OCI-LY7 (cell line): ENCODE data around the gene CABP2. TPM values are rescaled to one million over a fixed set of nuclear protein-coding genes. Genes with fewer than 3 reads are reported as not detected.
"Not testable (repeated sequence)": the region's sequence is repeated elsewhere in the genome, so short reads cannot be mapped to it uniquely, and the experiment has no call there.

ENCODE experiments used
- BruUV-seq: library from RNA; stranded (reverse); fragments of 400-500 nt; replicated peaks from 2 replicates; lab custom pipeline; 2021; lab: Mats Ljungman, UMichigan
- CTCF ChIA-PET: fragments of 300-600 bp; sonication (Branson Sonifier 250); formaldehyde crosslinking; loops from one replicate; lab custom pipeline; 2022; ENCODE audit warnings: antibody characterized with exemption; ENCODE audit not compliant: unreplicated experiment; lab: Charles Lee
- POLR2A ChIA-PET: fragments of 300-600 bp; sonication (Branson Sonifier 250); formaldehyde crosslinking; loops from one replicate; lab custom pipeline; 2022; ENCODE audit warnings: antibody characterized with exemption; lab: Charles Lee
- DNase-seq: peaks from one replicate; pipeline ENCODE4 v3.0.0-alpha.2; 2015; ENCODE audit warnings: low spot score
- H2AFZ ChIP-seq: fragments of 200-600 bp; sonication (generic), shearing (Covaris generic); 2 replicates; pipeline ENCODE4 v1.6.1; 2014; ENCODE audit warnings: mild to moderate bottlenecking, antibody characterized with exemption, low read length, moderate library complexity
- H3K27ac ChIP-seq: fragments of 200-600 bp; sonication (generic); 2 replicates; pipeline ENCODE4 v1.5.1; 2014; ENCODE audit warnings: mixed run types, low read depth, mild to moderate bottlenecking, moderate library complexity, low read length, inconsistent platforms; ENCODE audit not compliant: poor library complexity, severe bottlenecking
- H3K36me3 ChIP-seq: fragments of 200-600 bp; sonication (generic); 2 replicates; pipeline ENCODE4 v1.6.1; 2014; ENCODE audit warnings: mild to moderate bottlenecking, antibody characterized with exemption, low read length, moderate library complexity, mixed read lengths; ENCODE audit not compliant: insufficient read depth
- H3K4me1 ChIP-seq: fragments of 200-600 bp; sonication (generic); 2 replicates; pipeline ENCODE4 v1.5.1; 2014; ENCODE audit warnings: mild to moderate bottlenecking, low read length; ENCODE audit not compliant: insufficient read depth, poor library complexity, severe bottlenecking
- H3K4me2 ChIP-seq: fragments of 200-600 bp; sonication (generic); 2 replicates; pipeline ENCODE4 v1.6.1; 2014; ENCODE audit warnings: mild to moderate bottlenecking, low read length
- H3K4me3 ChIP-seq: fragments of 200-600 bp; sonication (generic); 2 replicates; pipeline ENCODE4 v1.5.1; 2014; ENCODE audit warnings: mild to moderate bottlenecking, low read depth, low read length; ENCODE audit not compliant: poor library complexity, severe bottlenecking
- H3K79me2 ChIP-seq: fragments of 200-600 bp; sonication (generic); 2 replicates; pipeline ENCODE4 v1.6.1; 2016; ENCODE audit warnings: low read depth, mild to moderate bottlenecking, low read length, moderate library complexity, mixed read lengths; ENCODE audit not compliant: insufficient read depth
- H3K9me2 ChIP-seq: fragments of 200-600 bp; sonication (generic); 2 replicates; pipeline ENCODE4 v1.6.1; 2016; ENCODE audit warnings: mild to moderate bottlenecking, low read length, mixed read lengths; ENCODE audit not compliant: insufficient read depth
- H3K9me3 ChIP-seq: fragments of 200-600 bp; sonication (generic); 2 replicates; pipeline ENCODE4 v1.6.1; 2014; ENCODE audit warnings: mild to moderate bottlenecking, mixed run types, low read length, mixed read lengths
- H4K20me1 ChIP-seq: fragments of 200-600 bp; sonication (generic); 2 replicates; pipeline ENCODE4 v1.6.1; 2014; ENCODE audit warnings: mild to moderate bottlenecking, antibody characterized with exemption, low read length, moderate library complexity, mixed read lengths; ENCODE audit not compliant: insufficient read depth
- CTCF ChIP-seq: fragments of 200-600 bp; sonication (generic); conservative IDR thresholded peaks from 2 replicates; pipeline ENCODE4 v1.5.1; 2014; ENCODE audit warnings: mild to moderate bottlenecking, antibody characterized with exemption, low read length, moderate library complexity, mixed read lengths
- EZH2phosphoT487 ChIP-seq: fragments of 200-600 bp; sonication (generic); IDR thresholded peaks from 2 replicates; pipeline ENCODE4 v1.6.1; 2018; ENCODE audit warnings: low read depth, borderline replicate concordance, mild to moderate bottlenecking, mixed run types, antibody characterized with exemption, low read length, moderate library complexity, mixed read lengths
- intact Hi-C: fragments of 100-400 bp; cut with micrococcal nuclease; formaldehyde crosslinking; loops from one replicate; pipeline ENCODE4 v1.10.0; 2022; ENCODE audit not compliant: unreplicated experiment
- total RNA-seq, 2 experiments: library from RNA; depleted of rRNA in 1 of 2; stranded (reverse); fragments of >200 nt in 1 of 2; shearing (Covaris generic) in 1 of 2; gene quantifications; 2 replicates each; pipeline ENCODE4 v1.2.3, GENCODE V29; 2014 to 2022

The CABP2 gene
- total RNA-seq, 2 experiments from 2014 or later: not detected

GRCh38 chr11:67551127-67551526 is 27.9 kb upstream of the CABP2 start:
- ChIA-PET POLR2A (no interaction called here), CTCF (interaction anchor here (0.6 kb wide), 1 partner anchor 412 kb away, joined by 3 read pairs; no protein-coding TSS in a partner anchor)
- no peaks in the 10 kb centered on the region for H3K79me2 ChIP-seq
- no peak overlapping the region for H2AFZ ChIP-seq
- DNase-seq: no peak
- H3K36me3 ChIP-seq: no peaks in the 10 kb centered on the region
- H3K4me1 ChIP-seq: no peaks in the 10 kb centered on the region
- H3K9me2 ChIP-seq: no peaks in the 10 kb centered on the region
- TF ChIP-seq EZH2phosphoT487: no peak
- no peak overlapping the region for H3K27ac ChIP-seq
- H4K20me1 ChIP-seq: no peaks in the 10 kb centered on the region
- no peak overlapping the region for H3K4me3 ChIP-seq
- H3K4me2 ChIP-seq: no peak overlapping the region
- intact Hi-C loops: no loop called here
- H3K9me3 ChIP-seq: peaks cover 30% of the 10 kb centered on the region
- BruUV-seq: no TSS peak

GRCh38 chr11:67548555-67549110 is 25.4 kb upstream of the CABP2 start:
- Histone ChIP-seq H3K9me3 (peaks cover 30% of the 10 kb centered on the region), H2AFZ (no peak overlapping the region), H4K20me1 (no peaks in the 10 kb centered on the region), H3K4me2 (no peak overlapping the region), H3K9me2 (no peaks in the 10 kb centered on the region), H3K79me2 (no peaks in the 10 kb centered on the region), H3K4me3 (no peak overlapping the region), H3K27ac (no peak overlapping the region), H3K36me3 (no peaks in the 10 kb centered on the region), H3K4me1 (no peaks in the 10 kb centered on the region)
- ChIA-PET POLR2A (interaction anchor here (0.6 kb wide), 1 partner anchor 68 kb away, joined by 3 read pairs; no protein-coding TSS in a partner anchor), CTCF (no interaction called here)
- TF ChIP-seq EZH2phosphoT487 (no peak), CTCF (no peak)
- BruUV-seq: no TSS peak
- DNase-seq: no peak
- intact Hi-C loops: no loop called here

GRCh38 chr11:67548112-67548511 is 24.9 kb upstream of the CABP2 start:
- H4K20me1 ChIP-seq, H2AFZ ChIP-seq, H3K79me2 ChIP-seq, BruUV-seq, H3K4me3 ChIP-seq, DNase-seq, H3K36me3 ChIP-seq, H3K4me1 ChIP-seq, H3K4me2 ChIP-seq, H3K27ac ChIP-seq, H3K9me2 ChIP-seq, intact Hi-C loops, POLR2A ChIA-PET: not testable (repeated sequence)
- CTCF ChIA-PET: interaction anchor here (0.5 kb wide), 1 partner anchor 493 kb away, joined by 3 read pairs; no protein-coding TSS in a partner anchor
- peaks cover 30% of the 10 kb centered on the region for H3K9me3 ChIP-seq
